ENCODE results near the gene COL26A1.

Gene COL26A1

DNA sequence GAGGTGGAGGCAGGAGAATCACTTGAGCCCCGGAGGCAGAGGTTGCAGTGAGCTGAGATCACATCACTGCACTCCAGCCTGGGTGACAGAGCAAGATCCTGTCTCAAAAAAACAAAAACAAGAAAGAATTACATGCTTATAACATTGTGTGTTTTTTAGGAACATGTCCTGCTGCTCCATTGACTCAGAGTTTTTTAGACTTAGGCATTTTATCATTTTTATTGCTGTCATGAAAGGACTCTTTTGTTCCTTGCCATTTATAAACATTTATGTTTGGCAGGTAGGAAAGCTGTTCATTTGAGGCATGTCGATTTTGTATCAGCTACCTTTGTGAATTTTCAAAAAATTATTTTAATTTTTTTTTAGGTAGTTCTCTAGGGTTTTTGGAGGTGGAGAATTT lies 20.3 kb downstream of the COL26A1 start:
- H3K27me3 Mint-ChIP-seq = no peaks in the 10 kb centered on the region
- H3K36me3 Mint-ChIP-seq (ENCODE audit: low read depth) = no peaks in the 10 kb centered on the region
- H3K27ac Mint-ChIP-seq = no peak overlapping the region
- H3K9me3 Mint-ChIP-seq = no peaks in the 10 kb centered on the region
- no peak for ATAC-seq
- DNase-seq = no peak
- H3K4me1 Mint-ChIP-seq = peaks cover 8% of the 10 kb centered on the region
- H3K4me3 Mint-ChIP-seq = no peak overlapping the region

DNA sequence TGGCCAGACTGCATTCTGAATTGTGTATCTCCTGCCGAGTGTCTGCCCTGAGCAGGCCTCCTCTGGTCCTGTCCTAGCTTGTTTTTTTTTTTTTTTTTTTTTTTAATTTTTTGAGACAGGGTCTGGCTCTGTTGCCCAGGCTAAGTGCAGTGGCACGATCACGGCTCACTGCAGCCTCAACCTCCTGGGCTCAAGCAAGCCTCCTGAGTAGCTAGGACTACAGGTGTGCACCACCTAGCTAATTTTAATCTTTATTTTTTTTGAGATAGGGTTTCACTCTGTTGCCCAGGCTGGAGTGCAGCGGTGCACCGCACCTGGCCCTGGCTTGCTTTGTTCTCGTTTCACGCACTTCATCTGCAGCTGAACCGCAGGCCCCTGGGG lies 23.5 kb downstream of the COL26A1 start:
- Mint-ChIP-seq H3K9me3 (no peaks in the 10 kb centered on the region), H3K4me1 (peaks cover 27% of the 10 kb centered on the region), H3K27me3 (no peaks in the 10 kb centered on the region), H3K36me3 (ENCODE audit: low read depth) (no peaks in the 10 kb centered on the region), H3K4me3 (no peak overlapping the region), H3K27ac (no peak overlapping the region)
- no peak for DNase-seq
- ATAC-seq = no peak

DNA sequence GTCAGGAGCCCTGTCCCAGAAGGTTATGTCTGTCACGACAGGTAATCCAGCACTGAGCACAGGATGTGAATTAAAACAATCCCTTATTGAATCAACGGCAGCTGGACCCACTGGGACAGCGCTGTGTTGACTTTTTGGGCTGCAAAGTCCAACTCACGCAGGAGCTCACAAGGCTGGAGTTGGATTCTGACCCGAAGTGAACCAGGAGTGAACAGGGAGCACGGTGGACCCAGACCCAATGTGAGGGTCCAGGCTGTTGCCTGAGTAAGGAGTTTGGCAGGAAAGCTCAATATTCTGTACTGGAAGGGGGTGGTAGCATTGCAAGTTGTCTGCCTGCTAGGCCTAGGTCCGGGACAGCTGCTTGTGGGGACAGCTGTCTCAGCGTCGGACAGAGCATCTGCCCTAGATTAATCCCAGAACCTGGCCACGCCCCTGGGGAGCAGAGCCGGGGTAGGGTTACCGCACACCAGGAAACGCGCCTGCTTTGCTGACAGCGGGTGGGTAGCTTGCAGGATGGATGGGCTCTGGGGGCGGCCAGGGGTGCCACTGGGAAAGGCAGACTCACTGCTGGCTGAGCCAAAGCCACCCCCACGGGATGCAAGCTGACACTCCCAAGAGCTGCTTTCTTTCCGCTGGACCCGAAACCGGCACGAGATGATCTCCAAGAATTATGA lies 24.0 kb downstream of the COL26A1 start:
- ATAC-seq = no peak
- Mint-ChIP-seq H3K9me3 (no peaks in the 10 kb centered on the region), H3K27me3 (no peaks in the 10 kb centered on the region), H3K4me3 (no peak overlapping the region), H3K27ac (no peak overlapping the region), H3K4me1 (peaks cover 29% of the 10 kb centered on the region), H3K36me3 (ENCODE audit: low read depth) (no peaks in the 10 kb centered on the region)
- DNase-seq = no peak

DNA sequence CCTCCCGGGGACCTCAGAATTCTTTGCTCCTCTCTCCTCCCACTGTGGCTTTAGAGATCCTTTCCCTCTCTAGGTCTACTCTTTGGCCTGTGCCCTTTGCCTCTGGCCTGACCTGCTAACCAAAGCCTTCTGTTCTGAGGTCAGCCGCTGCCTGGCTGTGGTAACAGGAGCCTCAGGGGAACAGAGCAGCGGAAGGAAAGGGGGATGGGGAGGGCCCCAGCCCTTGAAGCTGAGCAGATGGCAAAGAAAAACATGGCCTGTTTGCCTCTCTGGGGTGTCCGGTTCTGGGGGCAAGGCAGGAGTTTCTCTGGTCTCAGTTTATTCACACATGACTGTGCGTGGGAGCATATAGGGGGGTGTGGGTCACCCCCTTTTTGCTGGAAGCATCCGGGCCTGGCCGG lies 28.2 kb downstream of the COL26A1 start:
- ATAC-seq = peak; percentile 88
- H3K36me3 Mint-ChIP-seq (ENCODE audit: low read depth) = no peaks in the 10 kb centered on the region
- no peaks in the 10 kb centered on the region for H3K27me3 Mint-ChIP-seq
- peak overlapping the region; percentile 30 for H3K4me3 Mint-ChIP-seq
- no peaks in the 10 kb centered on the region for H3K9me3 Mint-ChIP-seq
- H3K4me1 Mint-ChIP-seq = peaks cover 34% of the 10 kb centered on the region
- peak; percentile 50 for DNase-seq
- H3K27ac Mint-ChIP-seq = peak overlapping the region; percentile 67

DNA sequence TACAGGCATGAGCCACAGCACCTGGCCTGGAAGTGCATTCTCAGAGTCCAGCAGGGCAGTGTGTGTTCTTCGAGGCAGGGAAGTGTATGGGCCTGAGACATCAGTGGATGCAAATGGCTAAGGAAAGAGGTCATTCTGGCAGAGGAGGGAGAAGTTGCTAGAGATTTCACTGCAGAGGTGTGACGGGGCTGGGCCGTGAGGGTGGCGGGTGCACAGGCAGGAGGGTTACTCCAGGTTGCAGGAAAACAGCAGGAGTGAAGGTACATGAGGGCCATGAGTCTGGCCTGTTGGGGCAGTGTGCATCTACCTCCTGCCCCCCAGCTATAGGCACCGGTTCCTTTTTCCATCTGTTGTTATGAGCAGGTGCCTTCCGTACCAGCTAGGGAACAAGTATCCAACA lies 29.3 kb downstream of the COL26A1 start:
- H3K27me3 Mint-ChIP-seq = no peaks in the 10 kb centered on the region
- H3K9me3 Mint-ChIP-seq = no peaks in the 10 kb centered on the region
- H3K36me3 Mint-ChIP-seq (ENCODE audit: low read depth) = no peaks in the 10 kb centered on the region
- H3K27ac Mint-ChIP-seq = no peak overlapping the region
- ATAC-seq = no peak
- H3K4me3 Mint-ChIP-seq = no peak overlapping the region
- no peak for DNase-seq
- H3K4me1 Mint-ChIP-seq = peaks cover 28% of the 10 kb centered on the region

DNA sequence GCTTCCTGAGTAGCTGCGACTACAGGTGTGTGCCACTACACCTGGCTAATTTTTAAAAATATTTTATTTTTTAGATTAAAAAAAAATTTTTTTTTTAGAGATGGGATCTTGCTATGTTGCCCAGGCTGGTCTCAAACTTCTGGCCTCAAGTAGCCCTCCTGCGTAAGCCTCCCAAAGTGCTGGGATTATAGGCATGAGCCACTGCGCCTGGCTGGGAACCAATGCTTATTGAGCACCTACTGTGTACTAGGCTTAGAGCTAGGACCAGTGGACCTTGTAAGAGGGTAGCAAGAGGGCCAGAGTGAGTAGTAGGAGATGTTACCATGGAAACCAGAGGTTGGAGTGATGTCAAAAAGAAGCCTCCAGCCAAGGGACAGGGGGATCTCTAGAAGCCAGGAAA lies 31.2 kb downstream of the COL26A1 start:
- H3K9me3 Mint-ChIP-seq = no peaks in the 10 kb centered on the region
- H3K4me3 Mint-ChIP-seq = no peak overlapping the region
- H3K27me3 Mint-ChIP-seq = no peaks in the 10 kb centered on the region
- DNase-seq (no peak), ATAC-seq (no peak)
- H3K36me3 Mint-ChIP-seq (ENCODE audit: low read depth) = no peaks in the 10 kb centered on the region
- peaks cover 24% of the 10 kb centered on the region for H3K4me1 Mint-ChIP-seq
- no peak overlapping the region for H3K27ac Mint-ChIP-seq

DNA sequence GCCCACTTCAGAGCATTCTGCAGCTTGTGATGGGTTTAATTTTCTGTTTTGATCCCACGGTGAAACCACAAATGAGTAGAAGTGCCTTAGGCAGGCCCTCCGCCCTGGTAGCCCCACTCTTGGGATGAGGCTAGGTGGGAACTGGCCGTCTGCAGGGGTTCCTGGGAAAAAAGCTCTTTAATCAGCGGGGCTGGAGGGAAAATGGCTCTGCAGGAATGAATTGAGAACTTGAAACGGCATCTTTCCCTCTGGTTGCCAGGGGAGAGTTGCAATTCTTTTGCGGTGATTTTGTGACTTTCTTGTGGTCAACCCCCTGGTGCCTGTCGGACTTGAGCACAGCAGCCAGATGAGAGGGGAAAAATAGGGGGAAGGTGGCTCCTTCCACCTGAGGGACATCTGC lies 32.7 kb downstream of the COL26A1 start:
- H3K27ac Mint-ChIP-seq = no peak overlapping the region
- H3K4me1 Mint-ChIP-seq = peaks cover 15% of the 10 kb centered on the region
- H3K4me3 Mint-ChIP-seq = no peak overlapping the region
- H3K36me3 Mint-ChIP-seq (ENCODE audit: low read depth) = no peaks in the 10 kb centered on the region
- DNase-seq (no peak), ATAC-seq (no peak)
- H3K9me3 Mint-ChIP-seq = no peaks in the 10 kb centered on the region
- peaks cover 4% of the 10 kb centered on the region for H3K27me3 Mint-ChIP-seq

DNA sequence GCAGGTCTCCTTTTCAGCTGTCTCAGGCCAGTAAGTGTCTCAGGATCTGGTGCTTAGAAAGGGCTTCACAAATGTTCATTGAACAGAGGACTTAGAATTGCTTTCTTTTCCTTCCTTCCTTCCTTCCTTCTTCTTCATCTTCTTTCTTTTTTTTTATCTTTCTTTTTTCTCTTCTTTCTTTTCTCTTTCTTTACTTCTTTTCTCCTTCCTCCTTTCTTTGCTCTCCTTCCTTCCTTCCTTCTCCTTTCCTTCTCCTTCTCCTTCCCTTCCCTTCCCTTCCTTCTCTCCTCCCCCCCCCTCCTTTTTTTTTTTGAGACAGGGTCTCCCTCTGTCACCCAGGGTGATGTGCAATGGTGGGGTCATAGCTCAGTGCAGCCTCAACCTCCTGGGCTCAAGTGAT lies 34.6 kb downstream of the COL26A1 start:
- Mint-ChIP-seq H3K27ac (no peak overlapping the region), H3K27me3 (peaks cover 10% of the 10 kb centered on the region), H3K4me1 (no peaks in the 10 kb centered on the region), H3K4me3 (no peak overlapping the region), H3K36me3 (ENCODE audit: low read depth) (no peaks in the 10 kb centered on the region), H3K9me3 (no peaks in the 10 kb centered on the region)
- no peak for DNase-seq
- no peak for ATAC-seq

DNA sequence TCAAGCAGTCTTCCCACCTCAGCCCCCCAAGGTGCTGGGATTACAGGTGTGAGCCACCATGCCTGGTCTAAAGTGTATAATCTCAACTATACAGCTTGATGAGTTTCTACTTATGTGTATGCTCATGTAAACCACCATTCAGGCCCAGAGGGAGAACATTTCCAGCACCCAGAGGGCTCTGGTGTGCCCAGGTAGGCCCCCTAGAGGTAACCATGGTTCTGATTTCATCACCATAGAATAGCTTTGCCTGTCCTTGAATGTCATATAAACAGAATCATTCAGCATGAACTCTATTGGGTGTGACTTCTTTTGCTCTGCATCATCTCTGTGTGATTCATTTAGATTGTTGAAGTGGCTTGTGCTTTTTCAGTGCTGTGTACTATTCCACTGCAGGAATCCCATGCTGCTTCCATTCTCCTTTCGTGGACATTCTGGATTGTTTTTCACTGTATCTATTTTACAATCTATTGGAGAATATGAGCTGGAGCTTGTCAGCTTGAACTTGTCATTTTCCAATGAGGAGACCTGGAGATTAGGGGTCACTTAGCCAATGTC lies 35.2 kb downstream of the COL26A1 start:
- H3K27ac Mint-ChIP-seq = no peak overlapping the region
- H3K4me1 Mint-ChIP-seq = no peaks in the 10 kb centered on the region
- DNase-seq (no peak), ATAC-seq (no peak)
- no peaks in the 10 kb centered on the region for H3K36me3 Mint-ChIP-seq (ENCODE audit: low read depth)
- H3K27me3 Mint-ChIP-seq = peaks cover 11% of the 10 kb centered on the region
- H3K9me3 Mint-ChIP-seq = no peaks in the 10 kb centered on the region
- H3K4me3 Mint-ChIP-seq = no peak overlapping the region

DNA sequence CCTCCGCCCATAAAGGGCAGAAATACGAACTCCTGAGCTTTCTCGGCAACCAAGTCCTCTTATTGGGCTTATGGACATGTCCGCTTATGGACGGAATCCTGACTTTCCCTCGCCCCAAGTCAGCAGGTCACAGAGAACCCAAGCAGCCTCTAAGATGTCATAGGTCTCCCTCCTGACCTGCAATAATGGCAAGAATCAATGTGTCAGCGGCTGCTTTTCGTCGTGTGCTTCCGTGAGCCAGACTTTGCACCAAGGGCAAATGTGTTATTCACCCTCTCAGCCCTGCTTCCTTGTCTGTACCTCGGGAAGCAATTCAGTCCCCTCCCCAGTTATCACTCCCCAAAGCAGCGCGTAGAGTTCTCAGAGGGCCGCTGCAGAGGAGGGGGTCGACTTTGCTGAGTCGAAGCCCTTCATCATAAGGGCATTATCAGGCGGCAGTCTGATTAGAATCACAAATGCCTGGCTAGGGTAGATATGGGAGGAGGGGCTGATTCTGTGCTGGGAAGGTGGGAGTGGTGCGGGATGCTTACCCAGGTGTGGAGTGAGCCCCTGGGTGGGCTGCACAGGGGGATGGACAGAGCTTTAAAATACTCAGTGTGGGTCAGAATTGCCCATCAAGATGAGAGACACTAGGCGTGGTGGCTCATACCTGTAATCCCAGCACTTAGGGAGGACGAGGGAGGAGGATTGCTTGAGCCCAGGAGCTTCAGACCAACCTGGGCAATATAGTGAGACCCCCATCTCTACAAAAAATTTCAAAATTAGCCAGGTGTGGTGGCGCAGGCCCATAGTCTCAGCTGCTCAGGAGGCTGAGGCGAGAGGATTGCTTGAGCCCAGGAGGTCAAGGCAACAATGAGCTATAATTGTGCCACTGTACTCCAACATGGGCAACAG lies 36.0 kb downstream of the COL26A1 start:
- Mint-ChIP-seq H3K4me1 (no peaks in the 10 kb centered on the region), H3K9me3 (no peaks in the 10 kb centered on the region)

DNA sequence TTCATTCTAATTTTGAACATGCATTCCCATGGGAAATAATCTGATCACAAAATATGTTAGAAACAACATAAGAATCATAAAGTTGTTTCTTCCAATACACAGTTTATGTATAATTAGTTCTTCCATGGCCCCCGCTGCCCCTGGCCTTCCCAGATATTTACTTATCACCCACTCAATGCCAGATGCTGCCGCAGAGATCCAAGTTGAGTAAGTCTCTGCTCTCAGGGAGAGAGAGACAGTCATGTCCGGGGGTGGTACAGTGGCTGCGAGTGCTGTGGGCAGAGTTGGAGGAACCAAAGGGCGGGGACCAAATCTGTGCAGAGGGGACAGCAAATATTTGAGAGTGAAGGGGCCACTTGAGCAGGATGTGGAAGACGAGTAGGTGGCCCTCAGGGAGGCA lies 37.1 kb downstream of the COL26A1 start:
- no peak overlapping the region for H3K27ac Mint-ChIP-seq
- peaks cover 11% of the 10 kb centered on the region for H3K27me3 Mint-ChIP-seq
- no peak overlapping the region for H3K4me3 Mint-ChIP-seq
- no peaks in the 10 kb centered on the region for H3K4me1 Mint-ChIP-seq
- ATAC-seq (no peak), DNase-seq (no peak)
- no peaks in the 10 kb centered on the region for H3K36me3 Mint-ChIP-seq (ENCODE audit: low read depth)
- H3K9me3 Mint-ChIP-seq = no peaks in the 10 kb centered on the region

More for the DNA sequence above, 36.0 kb downstream of the COL26A1 start:
- H3K27me3 Mint-ChIP-seq = peaks cover 11% of the 10 kb centered on the region
- ATAC-seq (no peak), DNase-seq (no peak)
- no peak overlapping the region for H3K4me3 Mint-ChIP-seq
- no peaks in the 10 kb centered on the region for H3K36me3 Mint-ChIP-seq (ENCODE audit: low read depth)
- no peak overlapping the region for H3K27ac Mint-ChIP-seq

DNA sequence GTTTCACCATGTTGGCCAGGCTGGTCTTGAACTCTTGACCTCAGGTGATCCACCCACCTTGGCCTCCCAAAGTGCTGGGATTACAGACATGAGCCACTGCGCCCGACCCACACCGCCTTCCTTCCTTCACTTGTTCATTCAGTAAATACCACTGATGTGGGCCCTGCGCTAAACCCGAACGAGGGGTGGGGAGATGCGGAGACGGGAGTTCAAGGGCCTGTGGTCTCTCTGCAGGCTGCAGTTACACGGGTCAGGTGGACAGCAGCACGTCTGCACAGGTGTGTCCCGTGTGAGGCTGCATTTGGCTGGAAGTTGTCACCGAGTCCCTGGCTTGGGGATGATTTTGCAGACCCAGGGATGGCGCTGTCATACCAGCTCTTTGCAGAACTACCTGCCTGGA lies 38.1 kb downstream of the COL26A1 start:
- DNase-seq (no peak), ATAC-seq (no peak)
- Mint-ChIP-seq H3K4me1 (no peaks in the 10 kb centered on the region), H3K9me3 (no peaks in the 10 kb centered on the region), H3K27ac (no peak overlapping the region), H3K27me3 (peaks cover 11% of the 10 kb centered on the region), H3K4me3 (no peak overlapping the region), H3K36me3 (ENCODE audit: low read depth) (no peaks in the 10 kb centered on the region)

DNA sequence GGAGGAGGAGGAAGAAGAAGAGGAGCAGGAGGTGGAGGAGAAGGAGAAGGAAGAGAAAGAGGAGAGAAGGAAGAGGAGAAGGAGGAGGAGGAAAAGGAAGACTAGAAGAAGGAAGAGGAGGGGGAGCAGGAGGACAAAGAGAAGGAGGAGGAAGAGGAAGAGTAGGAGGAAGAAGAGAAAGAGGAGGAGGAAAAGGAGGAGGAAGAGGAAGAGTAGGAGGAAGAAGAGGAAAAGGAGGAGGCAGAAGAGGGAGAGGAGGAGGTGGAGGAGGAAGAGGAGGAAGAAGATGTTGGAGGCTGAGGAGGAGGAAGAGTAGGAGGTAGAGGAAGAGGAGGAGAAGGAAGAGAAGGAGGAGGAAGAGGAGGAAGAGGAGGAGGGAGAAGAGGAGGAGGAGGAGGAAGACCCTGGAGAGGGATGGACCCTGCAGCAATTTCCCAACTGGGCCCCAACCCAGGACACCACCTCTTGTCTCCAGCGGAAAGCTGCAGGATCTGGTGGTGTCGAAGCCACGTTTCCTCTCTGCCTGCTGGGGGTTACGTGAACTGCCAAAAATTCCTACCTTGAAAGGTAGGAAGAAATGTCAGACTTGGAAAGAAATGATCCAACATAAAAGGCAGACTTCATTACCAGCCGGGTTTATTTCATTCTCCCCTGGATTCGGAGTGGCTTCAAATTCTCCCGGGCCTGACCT lies 38.9 kb downstream of the COL26A1 start:
- no peak for ATAC-seq
- peaks cover 11% of the 10 kb centered on the region for H3K27me3 Mint-ChIP-seq
- H3K9me3 Mint-ChIP-seq = no peaks in the 10 kb centered on the region
- no peak for DNase-seq
- H3K4me1 Mint-ChIP-seq = no peaks in the 10 kb centered on the region
- H3K36me3 Mint-ChIP-seq (ENCODE audit: low read depth) = no peaks in the 10 kb centered on the region
- no peak overlapping the region for H3K27ac Mint-ChIP-seq
- H3K4me3 Mint-ChIP-seq = no peak overlapping the region

DNA sequence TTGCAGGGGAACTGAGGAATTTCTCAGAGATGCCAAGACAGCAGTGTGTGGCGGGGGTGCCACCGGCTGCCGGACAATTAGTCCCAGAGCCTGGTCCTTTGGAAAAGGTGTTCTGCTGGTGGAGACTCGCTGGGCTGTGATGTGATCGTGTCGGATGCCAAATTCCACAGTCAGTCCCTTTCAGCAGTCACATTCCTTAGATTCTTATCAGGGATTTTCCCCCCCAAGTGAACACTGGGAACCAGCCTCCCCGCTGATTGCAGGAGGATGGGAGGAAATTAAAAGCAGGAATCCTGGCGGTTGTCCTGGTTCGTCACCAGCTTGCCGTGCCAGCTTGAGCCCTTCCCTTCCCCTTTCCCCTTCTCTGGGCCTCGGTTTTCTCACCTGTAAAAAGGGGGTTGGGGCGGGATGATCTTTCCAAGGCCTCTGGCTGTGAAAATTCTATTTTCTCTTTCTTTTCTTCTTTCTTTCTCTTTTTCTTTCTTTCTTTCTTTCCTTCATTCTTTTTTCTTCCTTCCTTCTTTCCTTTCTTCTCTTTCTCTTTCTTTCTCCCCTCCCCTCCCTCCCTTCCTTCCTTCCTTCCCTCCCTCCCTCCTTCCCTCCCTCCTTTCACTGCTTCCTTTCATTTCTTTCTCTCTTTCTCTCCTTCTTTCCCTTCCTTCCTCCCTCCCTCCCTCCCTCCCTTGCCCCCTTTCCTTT lies 39.6 kb downstream of the COL26A1 start:
- ATAC-seq (no peak), DNase-seq (no peak)
- H3K27ac Mint-ChIP-seq = no peak overlapping the region
- peaks cover 11% of the 10 kb centered on the region for H3K27me3 Mint-ChIP-seq
- H3K36me3 Mint-ChIP-seq (ENCODE audit: low read depth) = no peaks in the 10 kb centered on the region
- H3K4me1 Mint-ChIP-seq = no peaks in the 10 kb centered on the region
- no peak overlapping the region for H3K4me3 Mint-ChIP-seq
- no peaks in the 10 kb centered on the region for H3K9me3 Mint-ChIP-seq

All from activated naive CD8-positive, alpha-beta T cell treated with anti-CD3 and anti-CD28 coated beads, Interleukin-2, amount 50 U/mL, for 24 hours (primary cell).